HEK293 (cell line): Measurements from ENCODE around the gene FTL.

Experiments
- CTCF ChIA-PET: fragments of 350-600 bp; formaldehyde crosslinking; extraction: SDS; loops from one replicate; lab custom pipeline; 2021; ENCODE audit warnings: antibody characterized with exemption; lab: Yijun Ruan, JAX
- POLR2A ChIA-PET: fragments of 300-600 bp; formaldehyde crosslinking; extraction: SDS; loops from one replicate; lab custom pipeline; 2020; ENCODE audit warnings: antibody characterized with exemption, inconsistent platforms; lab: Yijun Ruan, JAX
- H3K27ac ChIP-seq: fragments of 200-500 bp; sonication (Bioruptor generic); 2 replicates; pipeline ENCODE4 v1.5.1; 2014; ENCODE audit warnings: low read depth, low read length, control low read depth, inconsistent platforms; ENCODE audit errors: extremely low read depth
- H3K36me3 ChIP-seq, 2 experiments: fragments of 200-500 bp in 1 of 2; sonication (Bioruptor generic) in 1 of 2; 1 replicate in 1 of 2; 2 replicates in 1 of 2; pipeline ENCODE4 v1.5.1; 2014 to 2017; ENCODE audit warnings: inconsistent platforms in 2 of 2, low read length in 2 of 2; ENCODE audit not compliant: control insufficient read depth in 2 of 2, insufficient read depth in 1 of 2
- H3K4me1 ChIP-seq: fragments of 200-500 bp; sonication (Bioruptor generic); 2 replicates; pipeline ENCODE4 v1.5.1; 2014; ENCODE audit warnings: mild to moderate bottlenecking, low read length, inconsistent platforms; ENCODE audit not compliant: control insufficient read depth, insufficient read depth
- H3K4me3 ChIP-seq: 2 replicates; pipeline ENCODE4 v1.5.1; 2011; ENCODE audit warnings: low read depth, mild to moderate bottlenecking, control low read depth, low read length, moderate library complexity
- H3K9me3 ChIP-seq: fragments of 200-500 bp; sonication (Bioruptor generic); 2 replicates; pipeline ENCODE4 v1.5.1; 2014; ENCODE audit warnings: low read depth, low read length, inconsistent platforms; ENCODE audit not compliant: control insufficient read depth, insufficient read depth
- PATZ1 ChIP-seq: fragments of 450-650 bp; formaldehyde crosslinking; IDR thresholded peaks from 2 replicates; pipeline ENCODE4 v1.5.1; 2016; ENCODE audit warnings: missing biosample characterization, missing genetic modification characterization
- REPIN1 ChIP-seq: fragments of 450-650 bp; formaldehyde crosslinking; IDR thresholded peaks from 2 replicates; pipeline ENCODE4 v1.5.1; 2017; ENCODE audit warnings: missing biosample characterization, missing genetic modification characterization, low read depth
- SP2 ChIP-seq: fragments of 450-650 bp; formaldehyde crosslinking; IDR thresholded peaks from 2 replicates; pipeline ENCODE4 v1.5.1; 2016; ENCODE audit warnings: missing biosample characterization, missing genetic modification characterization
- TSHZ1 ChIP-seq: fragments of 450-650 bp; formaldehyde crosslinking; IDR thresholded peaks from 2 replicates; pipeline ENCODE4 v1.5.1; 2016; ENCODE audit warnings: missing biosample characterization, missing genetic modification characterization, borderline replicate concordance
- ZBTB20 ChIP-seq: fragments of 450-650 bp; formaldehyde crosslinking; IDR thresholded peaks from 2 replicates; pipeline ENCODE4 v1.5.1; 2016; ENCODE audit warnings: missing biosample characterization, missing genetic modification characterization
- ZBTB21 ChIP-seq: fragments of 450-650 bp; formaldehyde crosslinking; IDR thresholded peaks from 2 replicates; pipeline ENCODE4 v1.5.1; 2017; ENCODE audit warnings: missing biosample characterization, missing genetic modification characterization
- ZBTB8A ChIP-seq: fragments of 450-650 bp; formaldehyde crosslinking; IDR thresholded peaks from 2 replicates; pipeline ENCODE4 v1.5.1; 2016; ENCODE audit warnings: missing biosample characterization, missing genetic modification characterization
- ZNF10 ChIP-seq: fragments of 450-650 bp; formaldehyde crosslinking; IDR thresholded peaks from 2 replicates; pipeline ENCODE4 v1.5.1; 2017; ENCODE audit warnings: missing biosample characterization, missing genetic modification characterization
- ZNF202 ChIP-seq: fragments of 450-650 bp; formaldehyde crosslinking; IDR thresholded peaks from 2 replicates; pipeline ENCODE4 v1.5.1; 2016; ENCODE audit warnings: missing biosample characterization, missing genetic modification characterization, borderline replicate concordance
- ZNF211 ChIP-seq: fragments of 450-650 bp; formaldehyde crosslinking; IDR thresholded peaks from 2 replicates; pipeline ENCODE4 v1.5.1; 2016; ENCODE audit warnings: low read depth, missing biosample characterization, missing genetic modification characterization
- ZNF274 ChIP-seq, 2 experiments: fragments of 200-500 bp in 1 of 2; fragments of 450-650 bp in 1 of 2; sonication (Bioruptor generic) in 1 of 2; formaldehyde crosslinking in 1 of 2; IDR thresholded peaks; 2 replicates each; pipeline versions ENCODE4 v1.5.1 to v1.6.1; 2014 to 2016; ENCODE audit warnings: borderline replicate concordance in 1 of 2, inconsistent platforms in 1 of 2, low read length in 1 of 2, missing biosample characterization in 1 of 2, missing genetic modification characterization in 1 of 2
- ZNF280C ChIP-seq: fragments of 450-650 bp; formaldehyde crosslinking; IDR thresholded peaks from 2 replicates; pipeline ENCODE4 v1.5.1; 2016; ENCODE audit warnings: missing biosample characterization, missing genetic modification characterization
- ZNF354C ChIP-seq: fragments of 450-650 bp; formaldehyde crosslinking; IDR thresholded peaks from 2 replicates; pipeline ENCODE4 v1.5.1; 2016; ENCODE audit warnings: missing biosample characterization, missing genetic modification characterization, low read depth, borderline replicate concordance
- ZNF362 ChIP-seq: fragments of 450-650 bp; formaldehyde crosslinking; IDR thresholded peaks from 2 replicates; pipeline ENCODE4 v1.5.1; 2016; ENCODE audit warnings: missing biosample characterization, missing genetic modification characterization
- ZNF394 ChIP-seq: fragments of 450-650 bp; formaldehyde crosslinking; IDR thresholded peaks from 2 replicates; pipeline ENCODE4 v1.5.1; 2016; ENCODE audit warnings: missing biosample characterization, missing genetic modification characterization, mild to moderate bottlenecking, moderate library complexity, borderline replicate concordance
- ZNF423 ChIP-seq: fragments of 450-650 bp; formaldehyde crosslinking; IDR thresholded peaks from 2 replicates; pipeline ENCODE4 v1.5.1; 2016; ENCODE audit warnings: missing biosample characterization, missing genetic modification characterization
- ZNF624 ChIP-seq: fragments of 450-650 bp; formaldehyde crosslinking; IDR thresholded peaks from 2 replicates; pipeline ENCODE4 v1.5.1; 2017; ENCODE audit warnings: missing biosample characterization, missing genetic modification characterization
- ZNF670 ChIP-seq: fragments of 450-650 bp; formaldehyde crosslinking; IDR thresholded peaks from 2 replicates; pipeline ENCODE4 v1.5.1; 2016; ENCODE audit warnings: missing biosample characterization, missing genetic modification characterization, low read depth
- ZNF792 ChIP-seq: fragments of 450-650 bp; formaldehyde crosslinking; IDR thresholded peaks from 2 replicates; pipeline ENCODE4 v1.5.1; 2016; ENCODE audit warnings: missing biosample characterization, missing genetic modification characterization

The FTL gene

GRCh38 chr19:48991011-48991609, 26.0 kb downstream of the FTL start:
- H3K4me1 ChIP-seq: peaks cover 12% of the 10 kb centered on the region; the same call in 1 of the 2 replicates
- no peak overlapping the region for H3K27ac ChIP-seq
- TF ChIP-seq ZNF792 (tag by site-specific recombination) (no peak), ZNF394 (tag by site-specific recombination) (no peak), ZNF274 (IDR thresholded peaks at IDR 0.05; ENCODE audit: low read length) (no peak), ZNF274 (tag by site-specific recombination; IDR thresholded peaks at IDR 0.05; ENCODE audit: borderline replicate concordance) (no peak), ZNF670 (tag by site-specific recombination) (no peak), REPIN1 (tag by site-specific recombination) (no peak), ZBTB8A (tag by site-specific recombination) (no peak), ZBTB21 (no peak), TSHZ1 (tag by site-specific recombination) (no peak), ZNF624 (tag by site-specific recombination) (no peak), ZNF423 (tag by site-specific recombination) (no peak), ZNF211 (tag by site-specific recombination) (no peak), ZBTB20 (no peak), ZNF280C (tag by site-specific recombination) (no peak), ZNF362 (tag by site-specific recombination) (no peak), ZNF10 (no peak), ZNF202 (tag by site-specific recombination) (no peak), ZNF354C (tag by site-specific recombination) (no peak), SP2 (tag by site-specific recombination) (no peak), PATZ1 (tag by site-specific recombination) (no peak)
- peaks cover 24 to 47% of the 10 kb centered on the region in 2 experiments; a peak in 2 of 3 replicates for H3K36me3 ChIP-seq
- ChIA-PET CTCF (interaction anchor here (0.6 to 1.3 kb wide), 3 partner anchors 10 to 196 kb away, joined by 3 to 5 read pairs (median 5); no protein-coding TSS in a partner anchor), POLR2A (interaction anchor here (2.8 kb wide), 1 partner anchor 118 kb away, joined by 33 read pairs; the partner anchor contains the start of gene PPP1R15A)
- no peaks in the 10 kb centered on the region for H3K9me3 ChIP-seq
- no peak overlapping the region for H3K4me3 ChIP-seq
